LNCAP (cell line): ENCODE measurements around the gene OXSR1.

ENCODE experiments used
- CTCF ChIP-seq: fragments of 450-650 bp; IDR thresholded peaks from 2 replicates; pipeline ENCODE4 v1.5.1; 2017; ENCODE audit warnings: mild to moderate bottlenecking

The OXSR1 gene

DNA sequence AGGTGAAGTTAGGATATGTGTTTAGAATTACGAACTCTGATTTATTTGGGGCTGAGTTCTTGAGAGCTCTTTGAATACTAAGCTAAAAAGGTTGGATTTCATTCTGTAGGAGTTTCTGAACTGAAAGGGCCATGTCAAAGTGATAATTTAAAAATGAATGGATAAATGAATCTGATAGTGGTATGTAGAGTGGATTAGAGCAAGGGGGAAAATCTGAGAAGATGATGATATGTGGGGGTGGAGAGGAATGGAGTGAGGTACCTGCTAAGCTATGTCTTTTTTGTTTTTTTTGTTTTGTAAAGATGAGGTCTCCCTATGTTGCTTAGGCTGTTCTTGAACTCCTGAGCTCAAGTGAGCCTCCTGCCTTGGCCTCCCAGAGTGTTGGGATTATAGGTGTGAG, 55.7 kb downstream of the OXSR1 start:
- TF ChIP-seq CTCF: no peak

DNA sequence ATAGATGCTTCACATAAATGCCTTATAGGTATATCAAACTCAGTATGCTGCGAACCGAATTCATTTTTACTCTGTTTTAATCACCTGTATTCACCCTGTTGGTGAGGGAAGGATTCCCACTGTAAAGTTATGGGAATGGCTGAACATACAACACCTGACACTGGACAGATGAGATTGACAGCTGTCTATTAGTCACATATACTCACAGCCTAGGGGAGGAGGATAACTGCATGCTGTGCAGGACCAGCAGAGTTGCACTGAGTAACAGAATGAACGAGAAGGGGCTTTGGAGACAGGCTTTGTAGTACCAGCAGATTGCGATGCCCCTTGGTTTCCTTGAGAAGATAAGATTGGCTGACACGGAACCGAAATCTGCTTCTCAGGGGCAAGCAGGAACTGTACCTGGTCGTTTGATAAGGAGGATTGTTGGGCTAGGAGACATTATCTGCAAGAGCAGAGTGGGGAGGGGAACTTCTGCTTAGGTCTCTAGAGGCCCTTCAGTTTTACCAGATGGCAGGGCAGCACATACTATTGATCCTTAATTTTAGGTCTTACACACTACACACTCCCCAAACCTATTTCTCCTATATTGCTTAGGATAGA, 56.8 kb downstream of the OXSR1 start:
- TF ChIP-seq CTCF: no peak

DNA sequence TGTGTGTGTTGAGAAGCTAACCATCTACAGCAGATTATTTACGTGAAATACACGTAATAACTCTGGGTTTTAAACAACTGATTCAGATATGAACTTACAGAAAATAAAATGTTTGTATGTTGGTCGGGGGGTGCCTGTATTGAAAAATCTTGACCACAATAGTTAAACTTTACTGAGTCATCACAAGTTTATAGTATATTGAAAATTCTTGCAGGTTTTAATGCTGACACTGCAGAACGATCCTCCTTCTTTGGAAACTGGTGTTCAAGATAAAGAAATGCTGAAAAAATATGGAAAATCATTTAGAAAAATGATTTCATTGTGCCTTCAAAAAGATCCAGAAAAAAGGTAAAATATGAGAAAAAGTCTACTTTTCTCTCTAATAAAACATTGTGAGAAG, 59.0 kb downstream of the OXSR1 start:
- TF ChIP-seq CTCF: no peak

DNA sequence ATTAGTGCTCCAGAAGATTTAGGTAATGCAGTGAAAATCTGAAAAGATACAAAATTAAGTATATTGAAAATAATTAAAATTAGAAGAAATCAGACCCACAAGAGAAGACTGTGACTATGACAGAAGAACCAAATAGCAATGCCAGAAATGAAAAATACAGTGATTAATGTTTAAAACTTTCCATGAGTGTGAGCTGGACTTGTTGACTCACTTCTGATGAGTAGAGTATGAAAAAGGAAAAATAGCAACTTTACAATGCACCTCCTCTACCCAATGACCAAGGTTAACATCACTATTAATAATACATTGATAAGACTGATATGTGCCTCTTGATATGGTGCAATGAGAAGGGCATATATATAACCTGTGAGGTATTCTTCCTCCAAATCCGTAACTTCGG, 60.9 kb downstream of the OXSR1 start:
- no peak for TF ChIP-seq CTCF

GRCh38 chr3:38227989-38228388, 62.7 kb downstream of the OXSR1 start:
- TF ChIP-seq CTCF: no peak

- no peak for TF ChIP-seq CTCF
Observed at GRCh38 chr3:38229036-38229435, 63.7 kb downstream of the OXSR1 start.

DNA sequence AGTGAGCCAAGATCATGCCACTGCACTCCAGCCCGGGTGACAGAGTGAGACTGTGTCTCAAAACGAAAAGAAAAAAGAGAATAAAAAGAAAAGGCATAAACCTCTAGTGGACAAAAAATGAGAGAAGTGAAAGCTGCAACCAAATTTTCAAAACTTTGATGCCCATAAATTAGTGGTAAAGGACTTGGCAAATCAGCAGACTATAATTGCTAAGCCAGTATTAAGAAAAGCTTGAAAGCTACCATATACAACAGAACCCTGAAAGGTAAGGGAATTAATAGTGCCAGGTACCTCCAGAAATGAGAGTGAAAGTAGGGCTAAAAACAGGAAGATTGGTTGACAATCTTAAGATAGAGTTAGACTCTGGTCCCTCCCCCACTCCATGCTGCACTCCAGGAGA, 67.4 kb downstream of the OXSR1 start:
- TF ChIP-seq CTCF: no peak

- no peak for TF ChIP-seq CTCF
Observed at GRCh38 chr3:38235466-38235865, 70.1 kb downstream of the OXSR1 start.
